ENCODE measurements around the gene RAMP2.
"Not testable (repeated sequence)": the region's sequence is repeated elsewhere in the genome, so short reads cannot be mapped to it uniquely, and the experiment has no call there.

The RAMP2 gene

DNA sequence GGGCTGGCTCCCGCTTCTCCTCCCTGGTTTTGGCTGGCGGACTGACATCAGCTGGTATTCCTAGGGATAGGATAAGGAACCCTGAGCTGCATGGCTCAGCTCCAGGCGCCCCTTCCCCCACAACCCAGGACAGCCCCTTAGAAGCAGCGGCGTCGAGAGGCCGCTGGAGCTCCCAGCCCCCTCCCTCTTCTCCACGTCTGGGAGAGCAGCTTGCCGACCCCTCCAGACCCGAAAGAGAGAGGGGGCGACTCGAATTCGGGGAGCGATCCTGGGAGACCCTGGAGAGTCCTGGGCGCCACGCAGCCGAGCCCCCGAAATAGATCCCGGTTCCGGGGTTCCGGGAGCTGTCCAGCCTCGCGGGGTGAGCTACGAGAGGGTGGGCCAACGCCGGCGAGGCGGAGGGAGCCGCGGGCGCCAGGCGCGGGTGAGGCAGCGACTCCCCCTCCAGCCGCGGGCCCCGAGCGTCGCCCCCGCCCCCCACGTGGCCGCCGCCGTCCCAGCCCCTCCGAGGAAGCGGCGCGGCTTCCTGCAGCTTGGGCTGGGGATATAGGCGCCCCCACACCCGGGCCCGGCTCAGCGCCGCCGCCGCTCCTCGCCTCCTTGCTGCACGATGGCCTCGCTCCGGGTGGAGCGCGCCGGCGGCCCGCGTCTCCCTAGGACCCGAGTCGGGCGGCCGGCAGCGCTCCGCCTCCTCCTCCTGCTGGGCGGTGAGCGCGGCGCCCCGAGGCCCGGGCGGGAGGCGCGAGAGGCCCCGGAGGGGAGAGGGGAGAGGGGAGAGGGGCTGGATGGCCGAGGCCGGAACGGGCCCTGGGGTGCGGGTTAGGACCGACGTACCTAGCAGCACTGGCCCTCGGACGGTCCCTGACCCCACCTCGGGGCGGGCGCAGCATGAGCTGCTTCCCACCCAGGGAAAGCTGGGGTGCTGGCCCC, at the start of gene RAMP2:
RAMP2 (plus strand) TSS at position 576 of the 930 bp plus-strand sequence; CDS start at position 611, 35 bp downstream.
- peak; percentile 56 for DNase-seq

DNA sequence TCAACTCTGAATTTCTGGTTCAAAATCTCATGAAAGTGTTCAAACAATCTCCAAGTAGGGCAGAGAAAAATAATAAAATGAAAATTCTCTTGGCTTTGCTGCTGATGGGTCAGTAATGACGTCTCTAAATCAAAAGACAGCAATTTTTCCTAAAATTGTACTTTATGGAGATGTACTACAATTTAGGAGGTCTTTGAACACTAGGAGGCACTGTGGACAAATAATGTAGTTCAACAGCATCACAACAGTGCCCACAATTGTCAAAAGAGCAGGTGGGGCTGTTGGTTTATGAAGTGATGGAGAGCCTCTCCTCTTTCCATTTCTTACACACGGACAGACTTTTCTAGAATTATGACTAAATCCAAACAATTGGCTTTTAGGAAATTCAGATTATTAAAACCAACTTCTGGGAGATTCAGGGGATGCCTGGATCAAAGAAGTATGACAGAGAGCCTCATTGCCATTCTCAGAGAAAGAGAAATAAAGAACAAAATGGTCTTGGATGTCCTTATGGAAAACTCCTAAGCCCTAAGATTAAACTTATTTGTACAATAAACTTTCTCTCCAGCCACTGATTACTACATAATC, 39.9 kb upstream of the RAMP2 start:
- DNase-seq, result peak; percentile 77

DNA sequence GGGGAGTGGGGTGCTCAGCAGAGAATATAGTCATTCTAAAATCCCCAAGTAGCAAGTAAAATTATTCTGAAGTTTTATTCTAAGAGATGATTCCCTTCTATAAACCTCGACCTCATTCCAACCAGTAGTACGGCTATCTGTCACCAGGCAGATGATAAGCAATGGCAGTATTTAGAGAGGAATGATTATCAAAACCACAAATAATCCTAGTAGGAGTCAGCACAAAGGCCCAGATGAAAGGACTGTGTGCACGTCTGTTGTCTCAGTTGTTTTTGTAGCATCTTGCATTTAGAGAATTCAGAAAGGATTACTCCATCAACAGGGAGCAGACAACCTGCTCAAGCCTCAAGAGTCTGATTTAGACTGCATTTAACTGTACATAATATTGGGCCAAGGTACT, 37.4 kb upstream of the RAMP2 start:
- DNase-seq, result no peak

DNA sequence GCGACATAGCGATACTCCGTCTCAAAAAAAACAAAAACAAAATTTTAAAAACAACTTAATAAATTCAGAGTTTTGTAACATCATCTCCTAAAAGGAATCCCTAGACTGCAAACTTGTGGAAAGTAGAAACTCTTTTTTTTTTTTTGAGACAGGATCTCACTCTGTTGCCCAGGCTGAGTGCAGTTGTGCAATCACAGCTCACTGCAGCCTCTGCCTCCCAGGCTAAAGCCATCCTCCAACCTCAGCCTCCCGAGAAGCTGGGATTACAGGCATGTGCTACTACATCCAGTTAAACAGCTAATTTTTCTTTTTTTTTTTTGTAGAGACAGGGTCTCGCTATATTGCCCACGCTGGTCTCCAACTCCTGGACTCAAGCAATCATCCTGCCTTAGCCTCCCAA, 35.9 kb upstream of the RAMP2 start:
- no peak for DNase-seq

DNA sequence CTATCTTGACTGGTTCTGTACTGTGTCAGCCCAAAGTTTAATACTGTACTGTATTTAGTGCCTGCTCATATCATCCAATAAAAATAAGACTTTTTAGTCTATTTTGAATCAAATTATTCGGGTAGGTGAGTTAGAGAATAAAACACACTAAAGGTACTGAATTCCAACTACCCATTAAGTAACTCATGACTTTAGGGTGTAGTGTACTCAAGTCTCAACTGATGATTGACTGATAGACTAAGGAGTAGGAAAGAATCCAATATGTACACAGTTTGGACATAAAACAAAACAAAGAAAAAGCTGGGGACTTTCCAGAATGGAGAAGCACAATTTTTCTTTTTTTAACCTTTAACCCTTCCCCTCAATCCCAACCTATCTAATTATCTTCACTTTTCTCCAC, 20.3 kb upstream of the RAMP2 start:
- DNase-seq, result no peak

GRCh38 chr17:42742916-42743315, 18.1 kb upstream of the RAMP2 start:
- DNase-seq, result not testable (repeated sequence)

GRCh38 chr17:42743595-42744282, 17.3 kb upstream of the RAMP2 start:
- DNase-seq, result no peak

DNA sequence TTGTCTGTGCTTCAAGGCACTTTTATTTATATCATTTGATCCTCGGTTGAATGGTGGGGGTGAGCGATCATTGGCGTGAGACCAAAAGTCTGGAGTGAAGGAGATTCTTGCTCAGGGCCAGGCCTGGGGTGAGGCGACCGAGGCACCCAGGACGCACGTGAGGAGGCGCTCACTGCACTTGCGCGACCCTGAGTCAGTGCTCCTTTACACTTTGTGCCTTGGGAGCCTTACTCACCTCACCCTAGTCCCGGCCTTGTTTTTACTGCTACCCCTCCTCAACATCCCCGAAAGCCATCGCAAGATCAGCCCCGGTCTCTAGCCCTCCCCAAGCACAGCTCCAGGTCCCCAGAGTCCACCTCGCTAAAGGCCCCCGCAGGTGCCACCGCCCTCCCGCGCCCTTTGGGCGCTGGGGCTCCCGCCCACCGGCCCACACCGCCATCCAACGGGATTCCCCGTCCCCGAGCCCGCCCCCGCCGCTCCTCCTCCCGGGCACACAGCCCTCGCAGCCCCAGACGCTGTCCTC, 16.7 kb upstream of the RAMP2 start:
- peak; percentile 79 for DNase-seq

DNA sequence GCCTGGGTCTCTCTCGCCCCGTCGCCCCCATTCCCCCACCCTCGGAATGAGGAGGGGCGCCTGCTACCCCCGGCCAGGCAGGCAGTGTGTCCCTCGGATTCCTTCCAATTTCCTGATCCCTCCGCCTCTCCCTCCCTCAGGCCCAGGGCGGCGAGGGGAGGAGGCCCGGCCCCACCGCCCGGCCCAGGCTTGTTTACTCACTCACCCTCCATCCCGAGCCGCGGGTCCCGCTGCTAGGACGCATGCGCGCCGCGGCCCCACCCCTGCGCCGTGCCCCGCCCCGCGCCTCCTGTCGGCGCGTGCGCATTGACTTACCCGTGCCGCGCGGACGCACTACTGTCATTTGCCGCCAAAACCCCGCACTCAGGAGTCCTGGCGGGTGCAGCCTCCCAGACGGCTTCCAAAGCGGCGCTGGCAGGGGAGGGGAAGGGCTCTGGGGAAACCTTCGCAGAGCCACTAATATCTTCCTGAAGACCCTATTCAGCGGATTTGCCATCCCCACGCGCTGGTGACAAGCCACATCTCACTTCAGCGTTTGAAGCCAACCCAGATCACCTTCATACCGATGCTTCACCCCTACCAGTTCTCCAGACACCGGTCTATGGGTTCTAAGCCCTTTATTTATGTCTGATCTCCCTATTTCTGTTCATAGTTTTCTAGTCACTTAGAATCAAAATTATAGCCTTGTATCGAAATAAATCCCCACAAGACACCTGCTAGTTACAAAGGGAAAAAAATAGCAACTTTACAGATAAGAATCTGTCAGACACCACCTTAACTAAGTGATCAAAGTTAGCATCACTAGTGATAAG, 16.0 kb upstream of the RAMP2 start, which contains the start of gene EZH1:
EZH1 (minus strand) TSS at position 235 of the 812 bp plus-strand sequence. CDS start 16,099 bp downstream, outside the sequence.
- peak; percentile 96 for DNase-seq

DNA sequence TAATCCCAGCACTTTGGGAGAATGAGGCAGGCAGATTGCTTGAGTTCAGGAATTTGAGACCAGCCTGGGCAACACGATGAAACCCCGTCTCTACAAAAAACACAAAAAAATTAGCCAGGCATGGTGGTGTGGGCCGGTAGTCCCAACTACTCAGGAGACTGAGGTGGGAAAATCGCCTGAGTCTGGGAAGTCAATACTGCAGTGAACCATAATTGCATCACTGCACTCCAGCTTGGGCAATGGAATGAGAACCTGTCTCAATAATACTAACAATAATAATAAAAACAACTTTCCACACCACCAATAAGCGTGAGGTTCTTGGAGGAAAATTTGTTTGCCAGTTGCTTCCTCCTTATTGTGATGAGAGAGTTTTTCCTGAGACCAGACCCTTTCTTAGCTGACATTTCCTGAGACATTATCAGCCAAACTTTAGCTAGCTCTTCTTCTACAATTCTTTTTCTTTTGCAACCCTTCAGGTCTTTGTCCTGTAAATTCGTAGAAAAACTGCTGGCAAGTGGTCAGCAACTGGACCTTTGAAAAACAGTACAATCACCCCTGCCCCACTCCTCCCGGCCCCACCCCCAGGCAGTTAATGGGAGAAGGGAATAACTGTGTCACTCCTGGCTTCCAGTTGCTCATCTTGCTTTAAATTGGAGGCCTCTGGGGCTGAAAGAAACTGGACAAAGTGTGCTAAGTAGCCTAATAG, 12.7 kb upstream of the RAMP2 start:
- no peak for DNase-seq

- DNase-seq, result no peak
Measured at GRCh38 chr17:42748908-42749798, 11.9 kb upstream of the RAMP2 start.

- no peak for DNase-seq
Measured at GRCh38 chr17:42750739-42751344, 10.2 kb upstream of the RAMP2 start.

- no peak for DNase-seq
Measured at GRCh38 chr17:42751628-42752027, 9.4 kb upstream of the RAMP2 start.

DNA sequence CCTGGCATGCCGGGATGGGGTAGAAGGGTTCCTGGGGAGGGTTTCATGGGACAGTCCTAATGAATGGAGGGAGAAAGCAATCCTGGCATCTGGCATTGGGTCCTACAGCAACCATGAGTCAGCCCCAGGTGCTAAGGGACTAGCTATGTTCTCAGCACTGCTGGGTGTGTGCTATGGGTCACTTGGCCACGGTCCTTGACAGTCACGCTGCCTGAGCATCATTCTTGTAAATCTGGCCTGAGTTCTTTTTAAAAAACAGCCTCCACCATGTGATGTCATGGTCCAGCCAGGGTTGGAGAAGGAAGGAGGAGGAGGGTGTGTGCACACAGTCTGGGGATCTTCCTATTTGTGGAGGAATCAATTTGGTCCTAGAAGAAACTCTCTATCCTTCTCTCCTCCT, 6.2 kb upstream of the RAMP2 start:
- no peak for DNase-seq

GRCh38 chr17:42759982-42760651, 910 bp upstream of the RAMP2 start:
- peak; percentile 73 for DNase-seq

- DNase-seq, result no peak
Measured at GRCh38 chr17:42761638-42762037, 611 bp downstream of the RAMP2 start.

DNA sequence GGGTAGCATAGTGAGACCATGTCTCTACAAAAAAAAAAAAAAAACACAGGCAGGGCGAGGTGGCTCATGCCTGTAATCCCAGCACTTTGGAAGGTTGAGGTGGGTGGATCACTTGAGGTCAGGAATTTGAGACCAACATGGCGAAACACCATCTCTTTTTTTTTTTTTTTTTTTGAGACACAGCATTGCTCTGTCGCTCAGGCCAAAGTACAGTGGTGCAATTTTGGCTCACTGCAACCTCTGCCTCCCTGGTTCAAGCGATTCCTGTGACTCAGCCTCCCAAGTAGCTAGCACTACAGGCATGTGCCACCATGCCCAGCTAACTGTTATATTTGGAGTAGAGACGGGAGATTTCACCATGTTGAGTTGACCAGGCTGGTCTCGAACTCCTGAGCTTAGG, 5.1 kb downstream of the RAMP2 start:
- DNase-seq, result no peak

- DNase-seq, result no peak
Measured at GRCh38 chr17:42767512-42767911, 6.5 kb downstream of the RAMP2 start.

DNA sequence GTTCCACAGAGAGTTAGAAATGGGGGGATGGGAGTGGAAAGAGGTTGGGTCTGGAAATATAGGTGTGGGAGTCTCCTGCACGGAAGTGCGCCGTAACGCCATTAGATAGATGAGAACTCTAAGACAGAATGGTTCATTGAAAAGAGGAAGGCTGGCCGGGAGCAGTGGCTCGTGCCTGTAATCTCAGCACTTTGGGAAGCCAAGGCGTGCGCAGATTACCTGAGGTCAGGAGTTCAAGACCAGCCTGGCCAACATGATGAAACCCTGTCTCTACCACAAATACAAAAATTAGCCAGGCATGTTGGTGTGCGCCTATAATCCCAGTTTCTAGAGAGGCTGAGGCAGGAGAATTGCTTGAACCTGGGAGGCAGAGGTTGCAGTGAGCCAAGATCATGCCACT, 7.0 kb downstream of the RAMP2 start:
- DNase-seq, result not testable (repeated sequence)

DNA sequence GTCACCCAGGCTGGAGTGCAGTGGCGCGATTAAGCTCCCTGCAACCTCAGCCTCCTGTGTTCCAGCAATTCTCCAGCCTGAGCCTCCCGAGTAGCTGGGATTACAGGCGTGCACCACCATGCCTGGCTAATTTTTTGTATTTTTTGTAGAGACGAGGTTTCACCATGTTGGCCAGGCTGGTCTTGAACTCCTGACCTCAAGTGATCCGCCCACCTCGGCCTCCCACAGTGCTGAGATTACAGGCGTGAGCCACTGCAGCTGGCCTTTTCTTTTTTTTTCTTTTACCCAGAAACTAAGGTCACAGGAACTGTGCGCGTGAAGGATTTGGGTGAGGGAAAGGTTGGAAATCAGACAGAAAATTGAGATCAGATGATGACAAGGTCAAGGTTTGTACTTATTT, 8.9 kb downstream of the RAMP2 start:
- not testable (repeated sequence) for DNase-seq
